Endothelial cell of umbilical vein (primary cell): ENCODE results near the gene VANGL2. TPM values are rescaled to one million over a fixed set of nuclear protein-coding genes. Genes with fewer than 3 reads are reported as not detected.

Source experiments
- BruUV-seq: library from RNA; stranded (reverse); fragments of 400-500 nt; replicated peaks from 2 replicates; lab custom pipeline; 2021; lab: Mats Ljungman, UMichigan
- CTCF ChIA-PET: fragments of 300-600, 350-600 bp; sonication (Branson Sonifier 250); formaldehyde crosslinking; loops from one replicate; lab custom pipeline; 2021; ENCODE audit warnings: antibody characterized with exemption, inconsistent platforms; lab: Charles Lee
- POLR2A ChIA-PET: fragments of 300-600, 350-600 bp; sonication (Branson Sonifier 250); formaldehyde crosslinking; loops from one replicate; lab custom pipeline; 2021; ENCODE audit warnings: antibody characterized with exemption, inconsistent platforms; lab: Charles Lee
- DNase-seq: peaks from one replicate; pipeline ENCODE4 v3.0.0-alpha.2; 2011; ENCODE audit warnings: low read depth, low spot score
- FAIRE-seq: peaks from 2 replicates; lab custom pipeline; 2011; peaks lifted over from hg19 to GRCh38; lab: Jason Lieb, UNC
- H2AFZ ChIP-seq: 2 replicates; pipeline ENCODE4 v1.6.0; 2012; ENCODE audit warnings: low read depth, low read length, control low read depth, inconsistent platforms
- H3K27ac ChIP-seq: 2 replicates; pipeline ENCODE4 v1.5.1; 2011; ENCODE audit warnings: low read depth, mild to moderate bottlenecking, control low read depth, low read length, moderate library complexity; ENCODE audit not compliant: insufficient read depth
- H3K27me3 ChIP-seq, 2 experiments: 2 replicates each; pipeline versions ENCODE4 v1.6.0 to v1.6.1; 2011; ENCODE audit warnings: low read length in 2 of 2, mixed read lengths in 1 of 2; ENCODE audit not compliant: control insufficient read depth in 2 of 2, insufficient read depth in 2 of 2
- H3K36me3 ChIP-seq, 2 experiments: 2 replicates in 1 of 2; 3 replicates in 1 of 2; pipeline ENCODE4 v1.5.1; 2011; ENCODE audit warnings: low read length in 2 of 2, mild to moderate bottlenecking in 1 of 2, moderate library complexity in 1 of 2; ENCODE audit not compliant: control insufficient read depth in 2 of 2, insufficient read depth in 2 of 2; ENCODE audit errors: extremely low read depth in 1 of 2
- H3K4me1 ChIP-seq: 3 replicates; pipeline ENCODE4 v1.5.1; 2011; ENCODE audit warnings: mild to moderate bottlenecking, low read length; ENCODE audit not compliant: control insufficient read depth, insufficient read depth; ENCODE audit errors: extremely low read depth
- H3K4me2 ChIP-seq: 2 replicates; pipeline ENCODE4 v1.6.1; 2011; ENCODE audit warnings: low read length, control low read depth, mixed read lengths; ENCODE audit not compliant: insufficient read depth
- H3K4me3 ChIP-seq, 3 experiments: fragments of 200-600 bp in 1 of 3; sonication (generic), shearing (Covaris generic) in 1 of 3; replicated peaks in 1 of 3; 2 replicates each; pipeline ENCODE4 v1.5.1; 2011 to 2016; ENCODE audit warnings: control low read depth in 3 of 3, low read length in 3 of 3, mild to moderate bottlenecking in 2 of 3, inconsistent platforms in 1 of 3, low read depth in 1 of 3, moderate library complexity in 1 of 3; ENCODE audit not compliant: insufficient read depth in 1 of 3
- H3K79me2 ChIP-seq: 2 replicates; pipeline ENCODE4 v1.6.0; 2012; ENCODE audit warnings: low read length, inconsistent platforms; ENCODE audit not compliant: control insufficient read depth, insufficient read depth
- H3K9ac ChIP-seq: replicated peaks from 2 replicates; pipeline ENCODE3; 2011; ENCODE audit warnings: low read length, control low read depth; ENCODE audit not compliant: insufficient read depth; ENCODE audit errors: extremely low read depth
- H3K9me1 ChIP-seq: replicated peaks from 3 replicates; pipeline ENCODE4 v1.6.0; 2011; ENCODE audit warnings: mild to moderate bottlenecking, low read length; ENCODE audit not compliant: control insufficient read depth, insufficient read depth; ENCODE audit errors: extremely low read depth
- H3K9me3 ChIP-seq: replicated peaks from 2 replicates; pipeline ENCODE4 v1.5.1; 2012; ENCODE audit warnings: low read length, inconsistent platforms; ENCODE audit not compliant: control insufficient read depth, insufficient read depth
- H4K20me1 ChIP-seq: replicated peaks from 2 replicates; pipeline ENCODE3; 2011; ENCODE audit warnings: mild to moderate bottlenecking, low read length; ENCODE audit not compliant: control insufficient read depth, insufficient read depth; ENCODE audit errors: extremely low read depth
- EZH2 ChIP-seq: IDR thresholded peaks from 2 replicates; pipeline ENCODE4 v1.6.1; 2012; ENCODE audit warnings: borderline replicate concordance, low read depth, mild to moderate bottlenecking, moderate library complexity, low read length, inconsistent platforms; ENCODE audit not compliant: severe bottlenecking
- FOS ChIP-seq: IDR thresholded peaks from 2 replicates; pipeline ENCODE4 v1.6.1; 2011; ENCODE audit warnings: mild to moderate bottlenecking, low read length, moderate library complexity, borderline replicate concordance; ENCODE audit not compliant: insufficient read depth
- GATA2 ChIP-seq: IDR thresholded peaks from 2 replicates; pipeline ENCODE4 v1.7.0; 2011; ENCODE audit warnings: low read depth, mild to moderate bottlenecking, moderate library complexity, mixed read lengths, low read length; ENCODE audit not compliant: insufficient read length, insufficient read depth
- JUN ChIP-seq: IDR thresholded peaks from 2 replicates; pipeline ENCODE4 v1.6.1; 2011; ENCODE audit warnings: borderline replicate concordance, low read depth; ENCODE audit not compliant: insufficient read length, insufficient read depth
- MAX ChIP-seq: IDR thresholded peaks from 2 replicates; pipeline ENCODE4 v1.6.1; 2011; ENCODE audit not compliant: insufficient read depth, insufficient read length
- MYC ChIP-seq: IDR thresholded peaks from one replicate; pipeline ENCODE4 v1.6.1; 2011; ENCODE audit warnings: mild to moderate bottlenecking, low read depth, low read length
- POLR2A ChIP-seq: IDR thresholded peaks from 2 replicates; pipeline ENCODE4 v1.6.1; 2012; ENCODE audit warnings: low read depth, mild to moderate bottlenecking, control low read depth, low read length
- POLR2AphosphoS5 ChIP-seq: IDR thresholded peaks from 2 replicates; pipeline ENCODE4 v1.6.1; 2012; ENCODE audit warnings: low read depth, mild to moderate bottlenecking, control low read depth, low read length, moderate library complexity; ENCODE audit not compliant: insufficient read depth
- dilution Hi-C: fragments of 300-500 bp; cut with MboI; formaldehyde crosslinking; loops from one replicate; pipeline ENCODE4 v1.15.0; 2019; ENCODE audit warnings: low sequenced_read_pairs; ENCODE audit not compliant: extremely low pct_ligation_motif_present
- intact Hi-C: fragments of 100-400 bp; cut with micrococcal nuclease; formaldehyde crosslinking; loops from one replicate; pipeline ENCODE4 v1.10.0; 2022
- polyA plus RNA-seq, 4 experiments: library from polyadenylated mRNA; depleted of rRNA in 3 of 4; stranded (reverse) in 3 of 4; unstranded in 1 of 4; fragments of >200 nt; gene quantifications; 2 replicates each; pipeline versions ENCODE4 v1.2.1 to v1.2.3, GENCODE V29; 2011 to 2012; ENCODE audit warnings: missing spikeins in 1 of 4
- total RNA-seq: library from RNA; stranded (reverse); gene quantifications from 2 replicates; pipeline ENCODE4 v1.2.3, GENCODE V29; 2021
- TF ChIP-seq, protein P1 (sequence below), 2 donors: IDR thresholded peaks; 1 replicate in 1 of 2; 2 replicates in 1 of 2; pipeline ENCODE4 v1.5.1; 2011; ENCODE audit warnings: low read length in 2 of 2, mild to moderate bottlenecking in 2 of 2, moderate library complexity in 2 of 2, control low read depth in 1 of 2, inconsistent platforms in 1 of 2, low read depth in 1 of 2; ENCODE audit not compliant: insufficient read depth in 1 of 2; ENCODE audit errors: extremely low read depth in 1 of 2

VANGL2 gene
- total and polyA plus RNA-seq, 2 donors (not counting 3 experiments of a cell fraction or from before 2014, with no cell fraction given), result 0.01 TPM; not detected in 1

DNA sequence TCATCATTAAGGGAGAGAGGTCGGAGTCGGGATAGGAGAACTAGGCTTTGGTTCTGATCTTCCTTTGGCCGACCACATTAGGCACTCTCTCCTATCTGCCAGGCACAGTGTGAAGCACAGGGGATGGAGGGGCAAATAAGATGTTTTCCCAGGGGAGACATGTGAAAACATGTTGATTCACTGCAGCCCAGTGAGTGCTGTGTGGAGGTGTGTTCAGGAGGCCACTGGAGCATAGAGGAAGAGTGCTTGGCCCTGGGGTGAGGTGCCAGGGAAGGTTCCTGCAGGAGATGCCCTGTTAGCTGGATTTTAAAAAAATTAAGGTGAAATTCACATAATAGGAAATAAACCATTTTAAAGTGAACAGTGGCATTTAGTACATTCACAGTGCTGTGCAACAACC, 3.7 kb downstream of the VANGL2 start:
- POLR2A ChIA-PET, result no interaction called here

More for the DNA sequence above, 3.7 kb downstream of the VANGL2 start:
- Histone ChIP-seq H3K9me3 (no peaks in the 10 kb centered on the region), H3K36me3 (no peaks in the 10 kb centered on the region), H4K20me1 (no peaks in the 10 kb centered on the region), H3K79me2 (no peaks in the 10 kb centered on the region), H3K9ac (no peak overlapping the region), H2AFZ (no peak overlapping the region), H3K4me2 (no peak overlapping the region), H3K27me3 (peaks cover 72 to 81% of the 10 kb centered on the region in 2 experiments), H3K4me1 (peaks cover 13% of the 10 kb centered on the region), H3K9me1 (no peaks in the 10 kb centered on the region), H3K4me3 (no peak overlapping the region), H3K27ac (no peak overlapping the region)
- DNase-seq (no peak), FAIRE-seq (no peak)
- intact Hi-C loops, result no loop called here
- no TSS peak for BruUV-seq
- CTCF ChIA-PET, result no interaction called here
- dilution Hi-C loops, result no loop called here
- no peak for TF ChIP-seq MAX
- TF ChIP-seq, protein P1, sequence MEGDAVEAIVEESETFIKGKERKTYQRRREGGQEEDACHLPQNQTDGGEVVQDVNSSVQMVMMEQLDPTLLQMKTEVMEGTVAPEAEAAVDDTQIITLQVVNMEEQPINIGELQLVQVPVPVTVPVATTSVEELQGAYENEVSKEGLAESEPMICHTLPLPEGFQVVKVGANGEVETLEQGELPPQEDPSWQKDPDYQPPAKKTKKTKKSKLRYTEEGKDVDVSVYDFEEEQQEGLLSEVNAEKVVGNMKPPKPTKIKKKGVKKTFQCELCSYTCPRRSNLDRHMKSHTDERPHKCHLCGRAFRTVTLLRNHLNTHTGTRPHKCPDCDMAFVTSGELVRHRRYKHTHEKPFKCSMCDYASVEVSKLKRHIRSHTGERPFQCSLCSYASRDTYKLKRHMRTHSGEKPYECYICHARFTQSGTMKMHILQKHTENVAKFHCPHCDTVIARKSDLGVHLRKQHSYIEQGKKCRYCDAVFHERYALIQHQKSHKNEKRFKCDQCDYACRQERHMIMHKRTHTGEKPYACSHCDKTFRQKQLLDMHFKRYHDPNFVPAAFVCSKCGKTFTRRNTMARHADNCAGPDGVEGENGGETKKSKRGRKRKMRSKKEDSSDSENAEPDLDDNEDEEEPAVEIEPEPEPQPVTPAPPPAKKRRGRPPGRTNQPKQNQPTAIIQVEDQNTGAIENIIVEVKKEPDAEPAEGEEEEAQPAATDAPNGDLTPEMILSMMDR (IDR thresholded peaks at IDR 0.05; ENCODE audit: extremely low read depth in 1 of 2, insufficient read depth in 1 of 2, low read depth in 1 of 2, low read length in 2 of 2), result no peak
- no peak for TF ChIP-seq POLR2AphosphoS5
- TF ChIP-seq EZH2, result no peak
- TF ChIP-seq MYC, result no peak
- no peak for TF ChIP-seq JUN
- TF ChIP-seq GATA2, result no peak
- TF ChIP-seq FOS, result no peak
- TF ChIP-seq POLR2A, result no peak
